WTC11 (cell line): Measurements from ENCODE around the gene TAOK2. TPM values are rescaled to one million over a fixed set of nuclear protein-coding genes. Genes with fewer than 3 reads are reported as not detected.
A peak's percentile ranks its signal among the peaks of the same experiment; 100 is the strongest.

Experiments used
- AFF4 ChIP-seq: sonication (generic); formaldehyde crosslinking; IDR thresholded peaks from 2 replicates; pipeline ENCODE4 v1.8.1; 2023; ENCODE audit warnings: mild to moderate bottlenecking, missing genetic modification reagents, borderline replicate concordance
- ARID4B ChIP-seq: sonication (generic); formaldehyde crosslinking; IDR thresholded peaks from 2 replicates; pipeline ENCODE4 v1.8.0; 2023; ENCODE audit warnings: missing genetic modification reagents, mild to moderate bottlenecking, borderline replicate concordance
- ATF2 ChIP-seq: sonication (generic); formaldehyde crosslinking; IDR thresholded peaks from 2 replicates; pipeline ENCODE4 v1.8.1; 2022; ENCODE audit warnings: low read depth, missing genetic modification reagents, borderline replicate concordance
- FOXJ3 ChIP-seq: sonication (generic); formaldehyde crosslinking; IDR thresholded peaks from 2 replicates; pipeline ENCODE4 v1.9.0; 2021; ENCODE audit warnings: missing genetic modification reagents, mild to moderate bottlenecking, borderline replicate concordance
- GRHL2 ChIP-seq: fragments of 250-450 bp; sonication (Bioruptor Pico); IDR thresholded peaks from 2 replicates; pipeline ENCODE4 v1.8.0; 2022; ENCODE audit warnings: mild to moderate bottlenecking, moderate library complexity; ENCODE audit not compliant: insufficient replicate concordance, severe bottlenecking
- GTF2I ChIP-seq: fragments of 250-450 bp; sonication (Bioruptor Pico); conservative IDR thresholded peaks from 2 replicates; pipeline ENCODE4 v1.4.0; 2021; ENCODE audit warnings: mild to moderate bottlenecking
- IRF1 ChIP-seq: sonication (generic); formaldehyde crosslinking; IDR thresholded peaks from 2 replicates; pipeline ENCODE4 v1.8.0; 2023; ENCODE audit warnings: missing genetic modification reagents
- IRF2 ChIP-seq: sonication (generic); formaldehyde crosslinking; IDR thresholded peaks from 2 replicates; pipeline ENCODE4 v1.8.0; 2022; ENCODE audit warnings: low read depth, missing genetic modification reagents, borderline replicate concordance
- MLX ChIP-seq: sonication (generic); formaldehyde crosslinking; IDR thresholded peaks from 2 replicates; pipeline ENCODE4 v1.8.1; 2023; ENCODE audit warnings: mild to moderate bottlenecking, missing genetic modification reagents, moderate library complexity
- MXD4 ChIP-seq: fragments of 250-450 bp; sonication (Bioruptor Pico); IDR thresholded peaks from 2 replicates; pipeline ENCODE4 v1.8.0; 2021; ENCODE audit warnings: mild to moderate bottlenecking, moderate library complexity, borderline replicate concordance
- MYBL2 ChIP-seq: sonication (generic); formaldehyde crosslinking; IDR thresholded peaks from 2 replicates; pipeline ENCODE4 v1.8.1; 2023; ENCODE audit warnings: mild to moderate bottlenecking, moderate library complexity, missing genetic modification reagents
- NR2C2 ChIP-seq: sonication (generic); formaldehyde crosslinking; IDR thresholded peaks from 2 replicates; pipeline ENCODE4 v1.8.0; 2022; ENCODE audit warnings: mild to moderate bottlenecking, missing genetic modification reagents
- NR3C1 ChIP-seq: sonication (generic); formaldehyde crosslinking; conservative IDR thresholded peaks from 2 replicates; pipeline ENCODE4 v1.8.1; 2023; ENCODE audit warnings: low read depth, mild to moderate bottlenecking, missing genetic modification reagents
- PRRX2 ChIP-seq: fragments of 250-450 bp; sonication (Bioruptor Pico); IDR thresholded peaks from 2 replicates; pipeline ENCODE4 v1.8.0; 2021; ENCODE audit warnings: mild to moderate bottlenecking
- ZMAT4 ChIP-seq: fragments of 250-450 bp; sonication (Bioruptor Pico); IDR thresholded peaks from 2 replicates; pipeline ENCODE4 v1.9.0; 2021; ENCODE audit warnings: mild to moderate bottlenecking
- ZNF512 ChIP-seq: sonication (generic); formaldehyde crosslinking; IDR thresholded peaks from 2 replicates; pipeline ENCODE4 v1.8.1; 2022; ENCODE audit warnings: missing genetic modification reagents, borderline replicate concordance
- ZNF532 ChIP-seq: fragments of 250-450 bp; sonication (Bioruptor Pico); IDR thresholded peaks from 2 replicates; pipeline ENCODE4 v1.9.0; 2021; ENCODE audit warnings: mild to moderate bottlenecking, borderline replicate concordance
- ZNF671 ChIP-seq: fragments of 250-450 bp; sonication (Bioruptor Pico); IDR thresholded peaks from 2 replicates; pipeline ENCODE4 v1.8.0; 2021; ENCODE audit warnings: mild to moderate bottlenecking
- total RNA-seq: library from RNA; stranded (reverse); gene quantifications from 3 replicates; pipeline ENCODE4 v1.2.3, GENCODE V29; 2021

TAOK2 gene
- total RNA-seq, 1 experiment from 2014 or later = 42.4 TPM

GRCh38 chr16:29995324-29995910 lies 21.7 kb downstream of the TAOK2 start, which contains the start of gene HIRIP3 (continued):
- TF ChIP-seq AFF4 (0 out of 2 replicates have a peak, but pooled peaks have one; percentile 71), IRF2 (CRISPR knock-in tag) (no peak), MXD4 (CRISPR knock-in tag) (no peak), FOXJ3 (no peak), PRRX2 (CRISPR knock-in tag) (no peak), MLX (CRISPR knock-in tag) (no peak), IRF1 (no peak; the same call in 1 of the 2 replicates), ATF2 (CRISPR knock-in tag) (no peak), ZNF671 (CRISPR knock-in tag) (no peak), GRHL2 (no peak), GTF2I (CRISPR knock-in tag) (no peak), MYBL2 (CRISPR knock-in tag) (peak; percentile 70; the same call in 1 of the 2 replicates), NR2C2 (CRISPR knock-in tag) (no peak), NR3C1 (CRISPR knock-in tag) (no peak), ZMAT4 (CRISPR knock-in tag) (no peak), ARID4B (CRISPR knock-in tag) (peak; percentile 78; the same call in 1 of the 2 replicates), ZNF512 (CRISPR knock-in tag) (no peak), ZNF532 (CRISPR knock-in tag) (0 out of 2 replicates have a peak, but pooled peaks have one; percentile 27)
